Suppressor macrophage (primary cell): ENCODE data around the gene PAXIP1.
A peak's percentile ranks its signal among the peaks of the same experiment; 100 is the strongest.

Source experiments
- DNase-seq, 4 experiments: peaks; one replicate each; pipeline ENCODE4 v3.0.0-alpha.2; 2020 to 2022

Gene PAXIP1

GRCh38 chr7:154996756-154997155 lies 6.2 kb downstream of the PAXIP1 start:
- no peak for DNase-seq

- DNase-seq = no peak
These were observed 6.8 kb downstream of the PAXIP1 start for GRCh38 chr7:154996101-154996500.

- DNase-seq = no peak
These were observed 7.9 kb downstream of the PAXIP1 start for GRCh38 chr7:154994996-154995395.

- no peak for DNase-seq
These were observed 11.9 kb downstream of the PAXIP1 start for GRCh38 chr7:154990964-154991540.

- no peak for DNase-seq
These were observed 15.4 kb downstream of the PAXIP1 start for GRCh38 chr7:154987571-154987970.

- DNase-seq = no peak
These were observed 16.6 kb downstream of the PAXIP1 start for GRCh38 chr7:154986200-154986945.

GRCh38 chr7:154985230-154985629 lies 17.7 kb downstream of the PAXIP1 start:
- DNase-seq = no peak

GRCh38 chr7:154984601-154985188 lies 18.2 kb downstream of the PAXIP1 start:
- no peak for DNase-seq

- no peak for DNase-seq
These were observed 24.9 kb downstream of the PAXIP1 start for GRCh38 chr7:154978017-154978416.

GRCh38 chr7:154977250-154977649 lies 25.7 kb downstream of the PAXIP1 start:
- no peak for DNase-seq

GRCh38 chr7:154976844-154977243 lies 26.1 kb downstream of the PAXIP1 start:
- DNase-seq = no peak

- peak in 2 of 4 experiments; percentile 5 to 16 for DNase-seq
These were observed 26.9 kb downstream of the PAXIP1 start for GRCh38 chr7:154975984-154976383.

GRCh38 chr7:154973381-154973780 lies 29.5 kb downstream of the PAXIP1 start:
- DNase-seq = no peak

GRCh38 chr7:154968336-154969001 lies 34.5 kb downstream of the PAXIP1 start:
- no peak for DNase-seq

GRCh38 chr7:154967401-154967955 lies 35.4 kb downstream of the PAXIP1 start:
- DNase-seq = no peak

- no peak for DNase-seq
These were observed 37.9 kb downstream of the PAXIP1 start for GRCh38 chr7:154965014-154965413.

GRCh38 chr7:154960063-154960790 lies 42.7 kb downstream of the PAXIP1 start:
- DNase-seq = no peak

- no peak for DNase-seq
These were observed 46.5 kb downstream of the PAXIP1 start for GRCh38 chr7:154956427-154956826.

- DNase-seq = peak; percentile 69 to 90 (median 79)
These were observed 49.8 kb downstream of the PAXIP1 start for GRCh38 chr7:154953006-154953684.

- DNase-seq = no peak
These were observed 52.0 kb downstream of the PAXIP1 start for GRCh38 chr7:154950960-154951359.

GRCh38 chr7:154947604-154948003 lies 55.3 kb downstream of the PAXIP1 start:
- DNase-seq = no peak

GRCh38 chr7:154946166-154946565 lies 56.8 kb downstream of the PAXIP1 start:
- DNase-seq = no peak
